ENCODE measurements around the gene GPANK1. TPM values are rescaled to one million over a fixed set of nuclear protein-coding genes. Genes with fewer than 3 reads are reported as not detected.

GPANK1 gene
- total and polyA plus RNA-seq, 7 donors = 13.6 to 49.7 (median 22.6) TPM

- intact Hi-C loops (cut with DNase I) = no loop called here
- Histone ChIP-seq H3K27ac (no peak overlapping the region), H3K27me3 (ENCODE audit: insufficient read depth in 3 of 3, low read length in 2 of 3) (no peaks in the 10 kb centered on the region), H3K4me1 (no peaks in the 10 kb centered on the region), H3K4me3 (no peak overlapping the region), H3K36me3 (ENCODE audit: insufficient read depth in 1 of 2, low read depth in 1 of 2) (peaks cover 29 to 100% of the 10 kb centered on the region in 2 donors), H3K9me3 (no peaks in the 10 kb centered on the region)
- TF ChIP-seq CTCF (IDR thresholded peaks at IDR 0.05) = no peak
- DNase-seq (no peak), ATAC-seq (peak in 2 of 4 donors; percentile 3 to 5)
- WGBS, 3 donors = 85 to 88% (median 86%) methylated on average over 26 of the region's 26 CpGs
These were observed 32.4 kb downstream of the GPANK1 start for GRCh38 chr6:31632279-31632946.

DNA sequence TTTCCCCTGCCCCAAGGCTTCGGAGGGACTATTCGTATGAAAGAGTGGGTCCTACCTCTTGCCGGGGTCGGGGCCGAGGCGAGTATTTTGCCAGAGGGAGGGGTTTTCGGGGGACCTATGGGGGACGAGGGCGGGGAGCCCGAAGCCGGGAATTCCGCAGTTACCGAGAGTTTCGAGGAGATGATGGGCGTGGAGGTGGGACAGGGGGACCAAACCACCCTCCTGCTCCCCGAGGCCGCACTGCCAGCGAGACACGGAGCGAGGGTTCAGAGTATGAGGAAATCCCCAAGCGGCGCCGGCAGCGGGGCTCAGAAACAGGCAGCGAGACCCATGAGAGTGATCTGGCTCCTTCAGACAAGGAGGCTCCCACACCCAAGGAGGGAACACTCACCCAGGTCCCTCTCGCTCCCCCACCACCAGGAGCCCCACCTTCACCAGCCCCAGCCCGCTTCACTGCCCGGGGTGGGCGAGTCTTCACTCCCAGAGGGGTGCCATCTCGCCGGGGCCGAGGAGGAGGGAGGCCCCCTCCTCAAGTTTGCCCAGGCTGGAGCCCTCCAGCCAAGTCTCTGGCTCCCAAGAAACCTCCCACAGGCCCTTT, 33.0 kb downstream of the GPANK1 start:
- Histone ChIP-seq H3K4me3 (no peak overlapping the region), H3K9me3 (no peaks in the 10 kb centered on the region), H3K27ac (no peak overlapping the region), H3K36me3 (ENCODE audit: insufficient read depth in 1 of 2, low read depth in 1 of 2) (peaks cover 31 to 100% of the 10 kb centered on the region in 2 donors), H3K27me3 (ENCODE audit: insufficient read depth in 3 of 3, low read length in 2 of 3) (no peaks in the 10 kb centered on the region), H3K4me1 (no peaks in the 10 kb centered on the region)
- 82 to 85% (median 82%) methylated on average over 29 to 32 of the region's 32 CpGs for WGBS, 3 donors
- ATAC-seq (peak in 2 of 4 donors; percentile 14 to 18), DNase-seq (no peak)
- no peak for TF ChIP-seq CTCF (IDR thresholded peaks at IDR 0.05)
- intact Hi-C loops (cut with DNase I) = no loop called here

GRCh38 chr6:31631209-31631608, 33.6 kb downstream of the GPANK1 start:
- Histone ChIP-seq H3K4me1 (no peaks in the 10 kb centered on the region), H3K36me3 (ENCODE audit: insufficient read depth in 1 of 2, low read depth in 1 of 2) (peaks cover 30 to 100% of the 10 kb centered on the region in 2 donors), H3K9me3 (no peaks in the 10 kb centered on the region), H3K4me3 (no peak overlapping the region), H3K27me3 (ENCODE audit: insufficient read depth in 3 of 3, low read length in 2 of 3) (no peaks in the 10 kb centered on the region), H3K27ac (no peak overlapping the region)
- ATAC-seq (peak in 2 of 4 donors; percentile 10), DNase-seq (no peak)
- 79 to 84% (median 80%) methylated on average over 16 of the region's 16 CpGs for WGBS, 3 donors
- TF ChIP-seq CTCF (IDR thresholded peaks at IDR 0.05) = no peak
- intact Hi-C loops (cut with DNase I) = no loop called here

- WGBS, 3 donors = 86 to 92% (median 87%) methylated on average over 25 of the region's 25 CpGs
- Histone ChIP-seq H3K9me3 (no peaks in the 10 kb centered on the region), H3K36me3 (ENCODE audit: insufficient read depth in 1 of 2, low read depth in 1 of 2) (peaks cover 29 to 100% of the 10 kb centered on the region in 2 donors), H3K4me1 (no peaks in the 10 kb centered on the region), H3K27ac (no peak overlapping the region), H3K27me3 (ENCODE audit: insufficient read depth in 3 of 3, low read length in 2 of 3) (no peaks in the 10 kb centered on the region), H3K4me3 (no peak overlapping the region)
- no peak for DNase-seq
- TF ChIP-seq CTCF (IDR thresholded peaks at IDR 0.05) = no peak
- ATAC-seq = no peak
- intact Hi-C loops (cut with DNase I) = no loop called here
These were observed 34.4 kb downstream of the GPANK1 start for GRCh38 chr6:31630177-31630934.
